DMS79 treated with DMSO at 0.1 percent for 48 hours (cell line): ENCODE results near the gene NONO.
"Not testable (repeated sequence)": the region's sequence is repeated elsewhere in the genome, so short reads cannot be mapped to it uniquely, and the experiment has no call there.

ENCODE experiments used
- DNase-seq: peaks from one replicate; lab custom pipeline; 2025; lab: John Stamatoyannopoulos, UW

Gene NONO

DNA sequence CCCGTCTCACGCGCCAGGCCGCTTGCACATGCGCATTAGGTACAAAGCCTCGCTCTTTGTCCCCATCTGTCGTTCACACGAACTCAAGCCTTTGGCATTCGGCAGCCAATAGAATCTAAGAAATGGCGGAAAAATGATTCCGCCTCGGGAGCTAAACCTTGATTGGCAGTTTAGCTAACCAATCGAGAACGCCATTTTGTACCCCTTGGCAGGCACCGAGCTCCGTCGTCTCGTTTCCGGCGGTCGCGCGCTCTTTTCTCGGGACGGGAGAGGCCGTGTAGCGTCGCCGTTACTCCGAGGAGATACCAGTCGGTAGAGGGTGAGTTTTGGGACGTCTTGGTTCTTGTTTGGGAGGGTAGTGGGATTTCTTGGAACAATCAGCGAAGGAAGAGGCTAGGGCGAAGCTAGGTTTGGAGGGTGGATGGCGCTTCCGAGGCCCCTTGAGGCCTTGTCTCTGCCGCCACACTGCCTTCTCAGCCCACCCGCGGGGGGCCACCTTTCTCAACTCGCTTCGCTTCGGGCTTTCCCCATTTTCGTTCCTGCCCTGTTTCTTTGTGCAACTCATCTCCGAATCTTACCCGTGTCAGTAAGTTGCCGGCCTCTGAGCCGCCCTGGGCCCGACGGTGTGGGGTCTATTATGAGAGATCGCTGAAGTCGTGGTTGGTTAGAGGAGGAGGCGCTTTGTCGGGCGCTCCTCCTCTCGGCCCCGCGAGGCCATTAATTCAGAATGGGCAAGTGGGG is at the start of gene NONO:
Gene NONO (plus strand): TSS at position 233 of the 741 bp plus-strand sequence. CDS start 7,003 bp downstream, outside the sequence.
- peak; percentile 99 for DNase-seq

- no peak for DNase-seq
Measured at GRCh38 chrX:71235482-71235881, 48.0 kb upstream of the NONO start.

- DNase-seq, result no peak
Measured at GRCh38 chrX:71236836-71237235, 46.6 kb upstream of the NONO start.

DNA sequence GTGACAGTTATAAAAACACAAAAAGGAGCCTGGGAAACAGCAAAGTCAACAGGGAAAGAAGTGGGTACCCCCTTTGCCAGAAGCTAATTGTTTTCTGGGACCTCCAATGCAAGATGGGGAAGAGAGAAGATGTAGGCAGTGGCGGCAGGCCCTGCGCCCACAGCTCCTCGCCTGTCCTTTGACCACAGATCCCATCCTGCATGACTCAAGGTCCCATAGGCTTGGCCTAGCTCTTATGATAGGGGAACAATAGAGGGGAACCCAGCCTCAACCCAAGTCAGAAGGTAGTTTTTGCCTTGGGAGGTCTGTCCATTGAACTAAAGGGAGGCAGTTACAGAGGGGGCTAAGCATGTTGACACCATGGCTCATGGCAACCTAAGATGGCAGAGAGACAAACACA is 43.7 kb upstream of the NONO start:
- no peak for DNase-seq

- no peak for DNase-seq
Measured at GRCh38 chrX:71241301-71241700, 42.1 kb upstream of the NONO start.

GRCh38 chrX:71244359-71245128 is 38.9 kb upstream of the NONO start:
- no peak for DNase-seq

DNA sequence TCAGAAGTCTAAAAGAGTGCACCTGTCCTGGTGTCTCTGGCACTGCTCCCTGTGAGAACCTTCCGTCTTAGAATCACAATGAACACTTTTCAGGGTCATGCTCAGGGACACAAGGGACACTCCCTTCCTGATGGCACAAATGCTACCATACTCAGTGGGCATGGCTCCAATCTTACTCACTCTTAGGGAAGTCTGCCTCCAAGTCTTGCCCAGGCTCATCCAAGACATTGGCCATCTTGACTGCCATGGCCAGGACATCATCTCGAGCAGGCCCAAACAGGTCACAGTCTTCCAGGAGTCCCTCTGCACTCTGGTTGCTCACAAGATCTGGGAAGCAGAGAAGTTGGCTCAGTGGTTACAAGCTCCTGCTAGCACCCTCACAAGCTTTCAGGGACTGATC is 38.3 kb upstream of the NONO start:
- DNase-seq, result no peak

DNA sequence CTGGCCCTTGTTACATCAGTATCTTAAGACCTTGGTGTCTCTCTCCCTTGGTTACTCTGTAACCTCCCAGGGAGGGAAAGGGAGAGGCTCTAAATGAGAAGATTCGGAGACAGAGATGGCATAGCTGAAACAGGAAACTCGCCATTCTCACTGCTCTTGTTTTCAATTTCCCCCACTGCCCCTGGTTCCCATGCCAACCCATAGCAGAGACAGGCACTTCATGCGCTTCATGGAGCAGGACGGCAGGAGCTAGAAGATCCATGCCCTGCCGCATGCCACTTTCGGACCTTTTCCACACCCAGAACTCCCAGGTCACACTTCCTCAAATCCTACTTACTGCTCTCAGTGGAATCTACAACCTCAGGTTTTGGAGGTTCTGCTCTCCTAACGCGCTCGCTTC is 32.6 kb upstream of the NONO start:
- no peak for DNase-seq

- no peak for DNase-seq
Measured at GRCh38 chrX:71251466-71251973, 31.9 kb upstream of the NONO start.

GRCh38 chrX:71252221-71252620 is 31.2 kb upstream of the NONO start:
- no peak for DNase-seq

DNA sequence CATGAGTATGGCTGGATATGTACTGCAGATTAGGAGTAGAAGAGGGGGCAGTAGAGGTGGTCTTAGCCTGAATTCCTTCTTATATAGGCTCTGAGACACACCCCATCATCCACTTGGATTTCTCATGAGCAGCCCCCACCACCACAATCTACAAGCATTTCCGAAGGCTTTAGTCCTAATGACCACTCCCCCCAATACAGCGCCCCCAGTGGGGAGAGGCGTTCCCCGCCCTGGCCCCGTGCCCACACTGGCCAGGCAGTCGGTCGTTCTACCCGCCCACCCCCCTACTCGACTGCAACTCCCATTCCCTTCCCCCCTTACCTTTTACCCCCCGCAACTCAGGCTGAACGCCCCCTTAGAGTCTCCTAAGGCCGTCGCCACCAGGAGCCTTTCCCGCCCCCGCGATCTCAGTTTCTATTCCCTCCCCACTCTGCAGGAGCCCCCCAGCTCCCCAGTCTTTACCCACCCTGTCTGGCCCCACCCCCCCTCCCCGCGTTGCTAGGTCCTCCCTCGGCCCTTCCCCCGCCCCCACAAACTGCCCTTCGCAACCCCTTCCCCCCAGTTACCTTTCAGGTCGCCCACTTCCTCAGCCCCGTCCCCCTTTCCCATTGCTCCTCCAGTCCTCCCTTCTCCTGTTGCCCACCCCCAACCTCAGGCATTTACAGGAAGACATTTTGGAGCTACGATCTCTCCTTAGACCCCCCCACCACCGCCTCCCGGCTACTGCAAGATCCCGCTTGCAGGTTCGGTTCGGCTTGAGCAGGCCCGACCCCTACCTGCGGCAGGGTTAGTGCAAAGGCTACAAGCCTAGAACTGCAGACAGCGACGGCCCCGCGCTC is 30.0 kb upstream of the NONO start:
- DNase-seq, result peak; percentile 52

DNA sequence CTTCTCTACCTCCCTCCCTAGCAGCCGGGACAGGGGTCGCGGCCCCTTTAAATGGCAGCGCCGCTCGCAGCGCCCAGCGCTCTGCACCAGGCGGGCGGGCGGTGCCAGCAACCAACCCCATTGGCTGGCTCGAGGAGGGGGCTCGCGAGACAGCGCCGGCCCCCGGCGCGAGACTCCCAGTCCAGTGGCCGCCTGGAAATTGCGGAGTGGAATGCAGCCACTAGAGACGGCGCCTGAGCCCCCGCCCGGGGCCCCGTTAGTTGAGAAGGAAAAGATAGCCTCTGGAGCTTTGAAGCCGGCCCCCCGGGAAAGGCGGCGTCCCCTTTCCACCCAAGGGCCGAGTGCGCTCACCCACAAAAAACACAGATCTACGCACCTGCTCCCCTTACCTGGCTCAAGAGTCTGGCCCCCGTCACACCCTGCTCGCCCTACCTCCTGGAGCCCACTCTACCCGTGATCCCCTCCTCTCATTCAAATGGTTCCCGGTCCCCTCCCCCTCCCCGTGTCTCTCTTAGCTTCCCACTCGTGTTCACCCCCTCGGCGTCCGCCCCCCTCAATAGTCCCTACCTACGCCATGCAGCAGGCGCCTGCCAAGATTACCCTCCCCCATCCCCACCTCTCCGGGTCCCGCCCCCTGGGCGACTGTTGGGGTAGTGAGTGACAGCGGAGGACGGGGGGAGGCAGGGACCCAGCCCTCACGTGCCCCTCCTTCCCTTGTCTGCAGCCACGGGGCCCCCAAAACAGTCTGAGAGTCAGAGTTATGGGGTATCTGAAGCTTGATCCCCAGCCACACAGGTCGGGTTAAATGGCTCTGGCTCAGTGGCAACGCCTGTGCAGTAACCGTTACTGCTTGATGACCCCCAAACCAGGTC is 29.1 kb upstream of the NONO start, which contains the start of gene ZMYM3:
Gene ZMYM3 (minus strand): TSS at position 49 of the 872 bp plus-strand sequence. CDS start 885 bp downstream, outside the sequence.
- DNase-seq, result peak; percentile 55

- DNase-seq, result peak; percentile 14
Measured at GRCh38 chrX:71256051-71256450, 27.4 kb upstream of the NONO start.

DNA sequence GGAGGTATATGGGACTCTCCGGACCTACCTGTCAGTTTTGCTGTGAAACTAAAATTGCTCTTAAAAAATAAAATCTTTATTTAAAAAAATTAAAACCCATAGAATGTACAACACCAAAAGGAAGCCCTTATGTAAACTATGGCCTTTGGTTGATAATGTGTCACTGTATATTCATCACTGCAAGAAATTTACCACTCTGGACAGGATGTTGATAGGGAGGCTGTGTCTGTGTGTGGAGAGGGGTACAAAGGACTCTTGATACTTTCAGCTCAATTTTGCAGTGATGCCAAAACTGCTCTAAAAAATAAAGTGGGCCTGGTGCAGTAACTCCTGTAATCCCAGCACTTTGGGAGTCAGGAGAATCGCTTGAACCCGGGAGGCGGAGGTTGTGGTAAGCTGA is 26.6 kb upstream of the NONO start:
- peak; percentile 10 for DNase-seq

GRCh38 chrX:71268624-71269023 is 14.8 kb upstream of the NONO start:
- DNase-seq, result not testable (repeated sequence)

- DNase-seq, result no peak
Measured at GRCh38 chrX:71269801-71270395, 13.5 kb upstream of the NONO start.

- DNase-seq, result not testable (repeated sequence)
Measured at GRCh38 chrX:71272313-71272712, 11.1 kb upstream of the NONO start.

DNA sequence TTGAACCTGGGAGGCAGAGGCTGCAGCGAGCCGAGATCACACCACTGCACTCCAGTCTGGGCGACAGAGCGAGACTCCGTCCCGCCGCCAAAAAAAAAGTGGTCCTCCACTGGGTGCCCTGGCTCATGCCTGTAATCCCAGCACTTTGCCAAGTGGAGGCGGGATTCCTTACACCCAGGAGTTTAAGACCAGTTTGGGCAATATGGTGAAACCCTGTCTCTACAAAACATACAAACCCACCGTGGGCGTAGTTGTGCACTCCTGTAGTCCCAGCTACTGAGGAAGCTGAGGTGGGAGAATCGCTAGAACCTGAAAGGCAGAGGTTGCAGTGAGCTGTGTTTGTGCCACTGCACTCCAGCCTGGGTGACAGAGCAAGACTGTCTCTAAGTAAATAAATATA is 2.1 kb upstream of the NONO start:
- not testable (repeated sequence) for DNase-seq

GRCh38 chrX:71282514-71283402 is 677 bp upstream of the NONO start:
- DNase-seq, result peak; percentile 99

- no peak for DNase-seq
Measured at GRCh38 chrX:71285929-71286328, 2.5 kb downstream of the NONO start.
